Breast epithelium (tissue), 3 donors: ENCODE data around the gene CCDC81.
"Not testable (repeated sequence)": the region's sequence is repeated elsewhere in the genome, so short reads cannot be mapped to it uniquely, and the experiment has no call there.

Source experiments
- CTCF ChIP-seq, 3 donors: fragments of 450-650 bp; IDR thresholded peaks; one replicate each; pipeline ENCODE4 v1.5.1; 2016 to 2017; ENCODE audit warnings: antibody characterized with exemption in 3 of 3, mild to moderate bottlenecking in 3 of 3, moderate library complexity in 3 of 3
- POLR2A ChIP-seq: fragments of 450-650 bp; IDR thresholded peaks from one replicate; pipeline ENCODE4 v1.6.1; 2016; ENCODE audit warnings: antibody characterized with exemption, mild to moderate bottlenecking, moderate library complexity

GRCh38 chr11:86433361-86434095, 58.8 kb downstream of the CCDC81 start:
- TF ChIP-seq CTCF (IDR thresholded peaks at IDR 0.05); POLR2A: not testable (repeated sequence)
